Measurements from ENCODE around the gene TGFA. TPM values are rescaled to one million over a fixed set of nuclear protein-coding genes. Genes with fewer than 3 reads are reported as not detected.

The TGFA gene
- total RNA-seq, 2 experiments from 2014 or later, result 0.47 to 0.88 TPM

- Histone ChIP-seq H3K36me3 (ENCODE audit: insufficient read depth, low read length) (no peaks in the 10 kb centered on the region), H3K27me3 (ENCODE audit: control insufficient read depth in 1 of 2, insufficient read depth in 2 of 2, low read length in 2 of 2) (no peaks in the 10 kb centered on the region), H3K27ac (ENCODE audit: low read depth in 1 of 2, low read length in 2 of 2) (no peak overlapping the region), H3K9me3 (ENCODE audit: control insufficient read depth in 1 of 2, insufficient read depth in 1 of 2, low read length in 2 of 2) (no peaks in the 10 kb centered on the region), H3K4me3 (ENCODE audit: low read length) (no peak overlapping the region), H3K4me1 (ENCODE audit: insufficient read depth, low read length) (peaks cover 9% of the 10 kb centered on the region)
- TF ChIP-seq CTCF (IDR thresholded peaks at IDR 0.05), result no peak
- Mint-ChIP-seq H3K36me3 (ENCODE audit: low read depth) (no peaks in the 10 kb centered on the region), H3K27ac (no peak overlapping the region), H3K4me3 (no peak overlapping the region), H3K27me3 (no peaks in the 10 kb centered on the region), H3K4me1 (ENCODE audit: low read depth) (peaks cover under 1% of the 10 kb centered on the region), H3K9me3 (no peaks in the 10 kb centered on the region)
- no peak for ATAC-seq (ENCODE audit: poor library complexity)
- POLR2A ChIA-PET, result no interaction called here
- CTCF ChIA-PET, result no interaction called here
- DNase-seq, result peak in 1 of 14 experiments; percentile 13
- intact Hi-C loops (cut with DNase I, micrococcal nuclease), result no loop called here
Observed at GRCh38 chr2:70529610-70530009, 24.0 kb downstream of the TGFA start.

GRCh38 chr2:70528929-70529328 lies 24.7 kb downstream of the TGFA start:
- Histone ChIP-seq H3K36me3 (ENCODE audit: insufficient read depth, low read length) (no peaks in the 10 kb centered on the region), H3K4me3 (ENCODE audit: low read length) (no peak overlapping the region), H3K27me3 (ENCODE audit: control insufficient read depth in 1 of 2, insufficient read depth in 2 of 2, low read length in 2 of 2) (no peaks in the 10 kb centered on the region), H3K27ac (ENCODE audit: low read depth in 1 of 2, low read length in 2 of 2) (no peak overlapping the region), H3K9me3 (ENCODE audit: control insufficient read depth in 1 of 2, insufficient read depth in 1 of 2, low read length in 2 of 2) (no peaks in the 10 kb centered on the region), H3K4me1 (ENCODE audit: insufficient read depth, low read length) (peaks cover 15% of the 10 kb centered on the region)
- no peak for TF ChIP-seq CTCF (IDR thresholded peaks at IDR 0.05)
- H3K9me3 Mint-ChIP-seq, result no peaks in the 10 kb centered on the region
- CTCF ChIA-PET, result no interaction called here
- POLR2A ChIA-PET, result no interaction called here
- H3K27ac Mint-ChIP-seq, result no peak overlapping the region
- H3K4me3 Mint-ChIP-seq, result no peak overlapping the region
- H3K36me3 Mint-ChIP-seq (ENCODE audit: low read depth), result no peaks in the 10 kb centered on the region
- H3K4me1 Mint-ChIP-seq (ENCODE audit: low read depth), result peaks cover 7% of the 10 kb centered on the region
- no peak for ATAC-seq (ENCODE audit: poor library complexity)
- H3K27me3 Mint-ChIP-seq, result no peaks in the 10 kb centered on the region
- intact Hi-C loops (cut with DNase I, micrococcal nuclease), result no loop called here
- no peak for DNase-seq

- Mint-ChIP-seq H3K4me3 (no peak overlapping the region), H3K27me3 (no peaks in the 10 kb centered on the region), H3K9me3 (no peaks in the 10 kb centered on the region), H3K36me3 (ENCODE audit: low read depth) (no peaks in the 10 kb centered on the region), H3K4me1 (ENCODE audit: low read depth) (peaks cover 14% of the 10 kb centered on the region), H3K27ac (no peak overlapping the region)
- no peaks in the 10 kb centered on the region for H3K36me3 ChIP-seq (ENCODE audit: insufficient read depth, low read length)
- POLR2A ChIA-PET, result no interaction called here
- intact Hi-C loops (cut with DNase I, micrococcal nuclease), result no loop called here
- H3K9me3 ChIP-seq (ENCODE audit: control insufficient read depth in 1 of 2, insufficient read depth in 1 of 2, low read length in 2 of 2), result no peaks in the 10 kb centered on the region
- DNase-seq (no peak), ATAC-seq (ENCODE audit: poor library complexity) (no peak)
- no peak overlapping the region for H3K27ac ChIP-seq (ENCODE audit: low read depth in 1 of 2, low read length in 2 of 2)
- TF ChIP-seq CTCF (IDR thresholded peaks at IDR 0.05), result no peak
- no peaks in the 10 kb centered on the region for H3K27me3 ChIP-seq (ENCODE audit: control insufficient read depth in 1 of 2, insufficient read depth in 2 of 2, low read length in 2 of 2)
- H3K4me3 ChIP-seq (ENCODE audit: low read length), result no peak overlapping the region
- CTCF ChIA-PET, result no interaction called here
- H3K4me1 ChIP-seq (ENCODE audit: insufficient read depth, low read length), result peaks cover 22% of the 10 kb centered on the region
Observed at GRCh38 chr2:70528276-70528675, 25.4 kb downstream of the TGFA start.
